ENCODE measurements around the gene KIF7. TPM values are rescaled to one million over a fixed set of nuclear protein-coding genes. Genes with fewer than 3 reads are reported as not detected.

Gene KIF7
- total RNA-seq, 3 donors from 2014 or later = 10.1 to 14.4 (median 10.5) TPM

GRCh38 chr15:89669309-89669865 is 14.1 kb upstream of the KIF7 start:
- H3K36me3 ChIP-seq = no peaks in the 10 kb centered on the region
- no peak overlapping the region for H3K27ac ChIP-seq
- no peak for TF ChIP-seq POLR2A (IDR thresholded peaks at IDR 0.05)
- TF ChIP-seq CTCF (IDR thresholded peaks at IDR 0.05) = no peak
- TF ChIP-seq POLR2AphosphoS5 (IDR thresholded peaks at IDR 0.05) = no peak
- no peak overlapping the region for H3K4me3 ChIP-seq
- no peak for DNase-seq (ENCODE audit: low spot score in 2 of 2)
- intact Hi-C loops (cut with DNase I; ENCODE audit: low total_unique reads) = no loop called here
- H3K4me1 ChIP-seq = no peaks in the 10 kb centered on the region
- no peaks in the 10 kb centered on the region for H3K27me3 ChIP-seq
- no peaks in the 10 kb centered on the region for H3K9me3 ChIP-seq

- intact Hi-C loops (cut with DNase I; ENCODE audit: low total_unique reads) = no loop called here
- Histone ChIP-seq H3K4me1 (peaks cover 0 to 1% of the 10 kb centered on the region in 2 donors), H3K4me3 (no peak overlapping the region), H3K9me3 (no peaks in the 10 kb centered on the region), H3K27me3 (no peaks in the 10 kb centered on the region), H3K36me3 (no peaks in the 10 kb centered on the region), H3K27ac (no peak overlapping the region)
- no peak for TF ChIP-seq POLR2AphosphoS5 (IDR thresholded peaks at IDR 0.05)
- no peak for TF ChIP-seq CTCF (IDR thresholded peaks at IDR 0.05)
- TF ChIP-seq POLR2A (IDR thresholded peaks at IDR 0.05) = no peak
- DNase-seq (ENCODE audit: low spot score in 2 of 2) = no peak
Measured at GRCh38 chr15:89668171-89668570, 12.9 kb upstream of the KIF7 start.

GRCh38 chr15:89667706-89667960 is 12.4 kb upstream of the KIF7 start:
- Histone ChIP-seq H3K27me3 (no peaks in the 10 kb centered on the region), H3K27ac (no peak overlapping the region), H3K36me3 (no peaks in the 10 kb centered on the region), H3K4me1 (peaks cover 0 to 7% of the 10 kb centered on the region in 2 donors), H3K9me3 (no peaks in the 10 kb centered on the region), H3K4me3 (no peak overlapping the region)
- TF ChIP-seq POLR2AphosphoS5 (IDR thresholded peaks at IDR 0.05) = no peak
- DNase-seq (ENCODE audit: low spot score in 2 of 2) = no peak
- intact Hi-C loops (cut with DNase I; ENCODE audit: low total_unique reads) = no loop called here

GRCh38 chr15:89666858-89667705 is 11.8 kb upstream of the KIF7 start:
- intact Hi-C loops (cut with DNase I; ENCODE audit: low total_unique reads) = no loop called here
- Histone ChIP-seq H3K4me3 (no peak overlapping the region), H3K27me3 (no peaks in the 10 kb centered on the region), H3K36me3 (no peaks in the 10 kb centered on the region), H3K27ac (peak overlapping the region; percentile 90 to 95), H3K9me3 (no peaks in the 10 kb centered on the region), H3K4me1 (peaks cover 0 to 11% of the 10 kb centered on the region in 2 donors)
- TF ChIP-seq CTCF (IDR thresholded peaks at IDR 0.05) = no peak
- no peak for DNase-seq (ENCODE audit: low spot score in 2 of 2)

- TF ChIP-seq CTCF (IDR thresholded peaks at IDR 0.05) = no peak
- no peak for TF ChIP-seq POLR2AphosphoS5 (IDR thresholded peaks at IDR 0.05)
- TF ChIP-seq POLR2A (IDR thresholded peaks at IDR 0.05) = no peak
- peaks cover 0 to 11% of the 10 kb centered on the region in 2 donors for H3K4me1 ChIP-seq
- peak overlapping the region; percentile 90 to 95 for H3K27ac ChIP-seq
- no peaks in the 10 kb centered on the region for H3K9me3 ChIP-seq
- no peaks in the 10 kb centered on the region for H3K27me3 ChIP-seq
- no peak for DNase-seq (ENCODE audit: low spot score in 2 of 2)
- intact Hi-C loops (cut with DNase I; ENCODE audit: low total_unique reads) = no loop called here
- H3K4me3 ChIP-seq = peak overlapping the region; percentile 34 to 73 (median 53)
- H3K36me3 ChIP-seq = no peaks in the 10 kb centered on the region
Measured at GRCh38 chr15:89666184-89666857, 11.1 kb upstream of the KIF7 start.

Data from breast epithelium (tissue), 4 donors.